Type B pancreatic cell (in vitro differentiated cells): Measurements from ENCODE around the gene FRMD4A. TPM values are rescaled to one million over a fixed set of nuclear protein-coding genes. Genes with fewer than 3 reads are reported as not detected.

Experiments used
- DNase-seq: peaks from one replicate; pipeline ENCODE4 v3.0.0; 2021; ENCODE audit warnings: mixed read lengths; ENCODE audit not compliant: unreplicated experiment; ENCODE audit errors: extremely low spot score
- H3K27ac Mint-ChIP-seq: 2 replicates; pipeline ENCODE4 v1.8.0; 2021; ENCODE audit warnings: mild to moderate bottlenecking, mixed read lengths
- H3K27me3 Mint-ChIP-seq: 2 replicates; pipeline ENCODE4 v1.8.0; 2021; ENCODE audit warnings: mixed read lengths
- H3K36me3 Mint-ChIP-seq: 2 replicates; pipeline ENCODE4 v1.8.0; 2021; ENCODE audit warnings: mixed read lengths
- H3K4me1 Mint-ChIP-seq: one replicate; pipeline ENCODE4 v1.8.0; 2021; ENCODE audit warnings: mixed read lengths; ENCODE audit not compliant: unreplicated experiment
- H3K4me3 Mint-ChIP-seq: 2 replicates; pipeline ENCODE4 v1.8.0; 2021; ENCODE audit warnings: mild to moderate bottlenecking, mixed read lengths
- H3K9me3 Mint-ChIP-seq: 2 replicates; pipeline ENCODE4 v1.8.0; 2021; ENCODE audit warnings: mixed read lengths
- CTCF ChIP-seq: fragments of 200-600 bp; sonication (generic); conservative IDR thresholded peaks from 2 replicates; pipeline ENCODE4 v1.5.0; 2021; ENCODE audit warnings: antibody characterized with exemption, mild to moderate bottlenecking
- total RNA-seq: library from RNA; stranded (reverse); gene quantifications from 2 replicates; pipeline ENCODE4 v1.2.1, GENCODE V29; 2021; ENCODE audit warnings: low replicate concordance

The FRMD4A gene
- total RNA-seq, 1 donor from 2014 or later: 88.9 TPM

GRCh38 chr10:14125564-14125963 is 205.2 kb downstream of the FRMD4A start:
- Mint-ChIP-seq H3K4me1 (no peaks in the 10 kb centered on the region), H3K4me3 (no peak overlapping the region), H3K27me3 (no peaks in the 10 kb centered on the region), H3K27ac (no peak overlapping the region), H3K36me3 (peaks cover 5% of the 10 kb centered on the region), H3K9me3 (peaks cover 14% of the 10 kb centered on the region)
- no peak for DNase-seq
- no peak for TF ChIP-seq CTCF

- Mint-ChIP-seq H3K9me3 (peaks cover 14% of the 10 kb centered on the region), H3K4me3 (no peak overlapping the region), H3K27me3 (no peaks in the 10 kb centered on the region), H3K4me1 (no peaks in the 10 kb centered on the region), H3K36me3 (peaks cover 5% of the 10 kb centered on the region), H3K27ac (no peak overlapping the region)
- DNase-seq: no peak
- TF ChIP-seq CTCF: no peak
Observed at GRCh38 chr10:14124941-14125340, 205.8 kb downstream of the FRMD4A start.

- no peak for DNase-seq
- H3K4me1 Mint-ChIP-seq: no peaks in the 10 kb centered on the region
- no peak for TF ChIP-seq CTCF
- peaks cover 14% of the 10 kb centered on the region for H3K9me3 Mint-ChIP-seq
- peaks cover 8% of the 10 kb centered on the region for H3K36me3 Mint-ChIP-seq
- no peak overlapping the region for H3K27ac Mint-ChIP-seq
- H3K27me3 Mint-ChIP-seq: no peaks in the 10 kb centered on the region
- no peak overlapping the region for H3K4me3 Mint-ChIP-seq
Observed at GRCh38 chr10:14123139-14123538, 207.6 kb downstream of the FRMD4A start.

GRCh38 chr10:14120812-14121211 is 209.9 kb downstream of the FRMD4A start:
- H3K4me3 Mint-ChIP-seq: no peak overlapping the region
- H3K27me3 Mint-ChIP-seq: no peaks in the 10 kb centered on the region
- no peaks in the 10 kb centered on the region for H3K4me1 Mint-ChIP-seq
- H3K9me3 Mint-ChIP-seq: peaks cover 4% of the 10 kb centered on the region
- H3K27ac Mint-ChIP-seq: no peak overlapping the region
- H3K36me3 Mint-ChIP-seq: peaks cover 8% of the 10 kb centered on the region
- no peak for TF ChIP-seq CTCF
- no peak for DNase-seq

GRCh38 chr10:14118953-14119352 is 211.8 kb downstream of the FRMD4A start:
- no peaks in the 10 kb centered on the region for H3K4me1 Mint-ChIP-seq
- H3K36me3 Mint-ChIP-seq: peaks cover 4% of the 10 kb centered on the region
- H3K9me3 Mint-ChIP-seq: no peaks in the 10 kb centered on the region
- DNase-seq: no peak
- no peaks in the 10 kb centered on the region for H3K27me3 Mint-ChIP-seq
- no peak overlapping the region for H3K27ac Mint-ChIP-seq
- TF ChIP-seq CTCF: no peak
- no peak overlapping the region for H3K4me3 Mint-ChIP-seq

- H3K4me3 Mint-ChIP-seq: no peak overlapping the region
- no peaks in the 10 kb centered on the region for H3K9me3 Mint-ChIP-seq
- no peak for TF ChIP-seq CTCF
- no peaks in the 10 kb centered on the region for H3K27me3 Mint-ChIP-seq
- peaks cover 4% of the 10 kb centered on the region for H3K36me3 Mint-ChIP-seq
- no peak for DNase-seq
- H3K4me1 Mint-ChIP-seq: peaks cover 4% of the 10 kb centered on the region
- H3K27ac Mint-ChIP-seq: no peak overlapping the region
Observed at GRCh38 chr10:14116837-14117236, 213.9 kb downstream of the FRMD4A start.
